CD4-positive, alpha-beta T cell treated with Interleukin-21 for 1 hour (primary cell): Measurements from ENCODE around the gene IFT122.

Experiments used
- DNase-seq: peaks from one replicate; pipeline ENCODE4 v3.0.0-alpha.2; 2020

IFT122 gene

GRCh38 chr3:129415378-129415777, 24.6 kb upstream of the IFT122 start:
- no peak for DNase-seq

- DNase-seq = no peak
These were observed 24.2 kb upstream of the IFT122 start for GRCh38 chr3:129415830-129416229.

- no peak for DNase-seq
These were observed 23.6 kb upstream of the IFT122 start for GRCh38 chr3:129416415-129416814.

- no peak for DNase-seq
These were observed 22.7 kb upstream of the IFT122 start for GRCh38 chr3:129417326-129417725.

GRCh38 chr3:129418041-129418973, 21.7 kb upstream of the IFT122 start:
- DNase-seq = no peak

GRCh38 chr3:129419476-129419875, 20.5 kb upstream of the IFT122 start:
- no peak for DNase-seq

- no peak for DNase-seq
These were observed 18.7 kb upstream of the IFT122 start for GRCh38 chr3:129421236-129421883.

- no peak for DNase-seq
These were observed 17.9 kb upstream of the IFT122 start for GRCh38 chr3:129421988-129422745.

- DNase-seq = no peak
These were observed 17.1 kb upstream of the IFT122 start for GRCh38 chr3:129422897-129423296.

GRCh38 chr3:129424185-129424841, 15.7 kb upstream of the IFT122 start:
- no peak for DNase-seq

- DNase-seq = no peak
These were observed 14.8 kb upstream of the IFT122 start for GRCh38 chr3:129425213-129425612.

- no peak for DNase-seq
These were observed 14.4 kb upstream of the IFT122 start for GRCh38 chr3:129425619-129426018.

GRCh38 chr3:129428007-129428375, 12.0 kb upstream of the IFT122 start:
- no peak for DNase-seq

GRCh38 chr3:129428376-129429079, 11.5 kb upstream of the IFT122 start, which contains the start of gene EFCAB12:
Gene EFCAB12, minus strand, starts transcription at chr3:129428636. Its CDS starts 148 bp downstream, at chr3:129428488.
- peak; percentile 92 for DNase-seq

- no peak for DNase-seq
These were observed 11.0 kb upstream of the IFT122 start for GRCh38 chr3:129429080-129429451.

GRCh38 chr3:129429602-129430001, 10.4 kb upstream of the IFT122 start:
- DNase-seq = no peak

- no peak for DNase-seq
These were observed 8.0 kb upstream of the IFT122 start for GRCh38 chr3:129432036-129432435.

- DNase-seq = no peak
These were observed 7.4 kb upstream of the IFT122 start for GRCh38 chr3:129432671-129433070.

- DNase-seq = no peak
These were observed 6.5 kb upstream of the IFT122 start for GRCh38 chr3:129433565-129433964.

GRCh38 chr3:129434140-129434539, 5.9 kb upstream of the IFT122 start:
- no peak for DNase-seq

GRCh38 chr3:129435367-129435766, 4.7 kb upstream of the IFT122 start:
- DNase-seq = no peak

- peak; percentile 38 for DNase-seq
These were observed 703 bp upstream of the IFT122 start for GRCh38 chr3:129439226-129439816.
